NCI-H1417 treated with DMSO at 0.1 percent for 48 hours (cell line): Measurements from ENCODE around the gene APH1B.
A peak's percentile ranks its signal among the peaks of the same experiment; 100 is the strongest.
"Not testable (repeated sequence)": the region's sequence is repeated elsewhere in the genome, so short reads cannot be mapped to it uniquely, and the experiment has no call there.

ENCODE experiments used
- DNase-seq: peaks from one replicate; lab custom pipeline; 2025; lab: John Stamatoyannopoulos, UW

Gene APH1B

DNA sequence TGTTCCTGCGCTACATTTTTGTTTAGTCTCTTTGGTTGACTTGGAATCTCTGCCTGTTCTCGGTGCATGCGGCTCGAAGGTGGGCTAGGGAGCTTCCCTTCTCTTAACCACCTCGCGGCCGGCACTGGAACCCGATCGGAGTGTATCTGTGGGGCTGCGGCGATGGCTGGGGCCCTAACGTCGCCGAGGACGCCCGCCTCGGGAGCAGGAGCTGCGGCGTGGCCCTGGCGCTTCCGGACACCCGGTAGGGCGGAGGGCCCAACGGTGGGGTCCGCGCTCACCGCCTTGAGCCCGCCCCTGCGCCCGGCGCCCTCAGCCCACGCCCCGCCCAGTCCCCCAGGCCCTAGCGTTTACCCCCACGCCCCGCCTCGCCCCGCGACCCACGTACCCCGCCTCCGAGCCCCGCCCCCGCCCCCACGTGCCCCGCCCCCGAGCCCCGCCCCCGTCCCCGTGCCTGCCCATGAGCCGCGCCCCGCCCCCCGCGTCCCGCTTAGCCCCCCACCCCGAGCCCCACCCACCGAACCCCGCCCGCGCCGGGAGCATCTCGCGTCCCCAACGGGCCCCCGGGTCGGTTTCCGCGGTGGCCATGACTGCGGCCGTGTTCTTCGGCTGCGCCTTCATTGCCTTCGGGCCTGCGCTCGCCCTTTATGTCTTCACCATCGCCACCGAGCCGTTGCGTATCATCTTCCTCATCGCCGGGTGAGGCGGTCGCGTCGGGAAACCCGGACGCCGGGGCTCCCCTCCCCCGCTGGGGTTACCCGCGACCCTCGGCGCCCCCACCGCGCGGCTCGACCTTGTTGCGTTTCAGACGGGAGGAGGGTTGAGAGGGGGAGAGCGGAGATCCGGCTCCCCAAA is at the start of gene APH1B:
Gene APH1B, plus strand, starts transcription at position 568 of the 855 bp plus-strand sequence. Its CDS starts 19 bp downstream, at position 587.
- DNase-seq: peak; percentile 30

DNA sequence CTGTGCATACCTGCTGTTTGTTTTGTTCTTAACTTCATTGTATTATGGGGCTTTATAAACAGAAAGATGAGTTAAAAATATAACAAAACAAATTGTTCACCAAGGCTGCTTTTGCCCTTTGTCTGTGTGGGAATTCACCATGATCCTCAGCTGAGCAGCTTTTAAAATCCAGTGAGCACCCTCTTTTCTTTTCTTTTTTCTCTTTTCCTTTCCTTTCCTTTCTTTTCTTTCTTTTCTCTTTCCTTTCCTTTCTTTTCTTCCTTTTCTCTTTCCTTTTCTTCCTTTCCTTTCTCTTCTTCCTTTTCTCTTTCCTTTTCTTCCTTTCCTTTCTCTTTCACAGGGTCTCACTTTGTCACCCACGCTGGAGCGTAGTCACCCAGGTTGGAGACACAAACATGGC is 49.7 kb upstream of the APH1B start:
- no peak for DNase-seq

DNA sequence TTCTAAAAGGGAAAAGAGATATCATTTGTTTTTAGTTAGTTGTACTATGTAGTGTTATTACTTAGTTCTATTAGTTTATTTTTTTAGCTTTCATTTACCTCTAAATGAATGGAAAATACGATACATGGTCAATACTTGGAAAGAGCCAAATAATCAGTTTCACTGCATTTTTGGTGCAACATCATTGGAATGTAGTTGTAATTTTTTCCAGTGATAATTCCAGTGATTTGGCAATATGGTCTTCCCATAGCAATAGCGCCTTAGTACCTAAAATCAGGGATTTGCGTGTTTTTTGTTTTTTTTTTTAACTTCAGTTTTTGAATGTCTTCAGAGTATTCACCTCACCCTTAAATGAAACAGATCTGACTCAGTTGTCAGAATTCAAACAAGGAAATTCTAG is 46.2 kb upstream of the APH1B start:
- DNase-seq: no peak

DNA sequence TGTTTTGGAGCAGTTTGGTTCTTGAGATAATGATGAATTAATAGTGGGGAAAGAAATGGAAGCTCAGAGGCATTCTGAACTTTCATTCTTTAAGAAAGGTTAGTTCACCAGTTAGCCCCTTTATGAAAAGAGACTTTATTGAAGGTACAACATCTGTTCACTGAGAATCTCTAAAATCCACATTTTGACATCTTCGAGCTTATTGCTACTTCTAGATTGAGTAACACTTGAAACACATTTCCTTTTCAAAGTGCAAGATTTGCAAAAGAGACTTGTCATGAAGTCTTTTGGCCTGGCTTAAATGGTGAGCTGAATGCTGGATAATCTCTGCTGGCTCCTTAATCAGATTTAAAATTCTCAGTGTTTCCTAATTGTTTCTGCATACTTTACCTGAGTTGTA is 45.7 kb upstream of the APH1B start:
- no peak for DNase-seq

DNA sequence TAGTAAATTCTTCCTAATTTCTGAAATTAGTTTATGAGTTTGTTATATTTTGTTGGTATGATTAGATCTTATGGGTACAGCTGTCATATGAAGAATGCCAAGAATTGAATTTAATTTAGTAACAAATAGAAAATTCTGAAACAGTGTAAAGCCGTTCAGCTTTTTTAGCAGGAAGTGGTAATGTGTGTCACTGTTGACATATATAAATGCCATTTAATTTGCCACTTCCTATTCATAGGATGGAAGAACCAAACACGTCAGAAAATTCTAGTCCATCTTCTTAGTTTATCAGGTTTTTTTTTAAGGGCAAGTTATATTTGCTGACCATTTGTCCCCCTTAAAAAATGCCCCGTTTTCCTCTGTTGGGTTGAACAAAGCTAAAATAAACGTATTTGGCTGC is 45.0 kb upstream of the APH1B start:
- DNase-seq: no peak

DNA sequence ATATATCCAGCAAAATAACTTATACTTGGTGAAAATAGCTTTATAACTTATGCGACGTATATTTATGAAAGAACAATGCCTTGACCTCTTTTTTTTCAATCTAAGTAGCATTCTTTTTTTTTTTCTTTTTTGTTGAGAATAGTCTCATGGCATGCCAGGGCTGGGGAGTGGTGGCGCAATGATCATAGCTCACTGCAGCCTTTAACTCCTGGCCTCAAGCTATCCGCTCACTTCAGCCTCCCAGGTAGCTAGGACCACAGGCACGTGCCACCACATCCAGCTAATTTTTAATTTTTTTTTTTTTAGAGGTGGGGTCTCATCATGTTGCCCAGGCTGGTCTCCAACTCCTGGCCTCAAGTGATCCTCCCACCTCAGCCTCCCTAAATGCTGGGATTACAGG is 44.5 kb upstream of the APH1B start:
- DNase-seq: no peak

DNA sequence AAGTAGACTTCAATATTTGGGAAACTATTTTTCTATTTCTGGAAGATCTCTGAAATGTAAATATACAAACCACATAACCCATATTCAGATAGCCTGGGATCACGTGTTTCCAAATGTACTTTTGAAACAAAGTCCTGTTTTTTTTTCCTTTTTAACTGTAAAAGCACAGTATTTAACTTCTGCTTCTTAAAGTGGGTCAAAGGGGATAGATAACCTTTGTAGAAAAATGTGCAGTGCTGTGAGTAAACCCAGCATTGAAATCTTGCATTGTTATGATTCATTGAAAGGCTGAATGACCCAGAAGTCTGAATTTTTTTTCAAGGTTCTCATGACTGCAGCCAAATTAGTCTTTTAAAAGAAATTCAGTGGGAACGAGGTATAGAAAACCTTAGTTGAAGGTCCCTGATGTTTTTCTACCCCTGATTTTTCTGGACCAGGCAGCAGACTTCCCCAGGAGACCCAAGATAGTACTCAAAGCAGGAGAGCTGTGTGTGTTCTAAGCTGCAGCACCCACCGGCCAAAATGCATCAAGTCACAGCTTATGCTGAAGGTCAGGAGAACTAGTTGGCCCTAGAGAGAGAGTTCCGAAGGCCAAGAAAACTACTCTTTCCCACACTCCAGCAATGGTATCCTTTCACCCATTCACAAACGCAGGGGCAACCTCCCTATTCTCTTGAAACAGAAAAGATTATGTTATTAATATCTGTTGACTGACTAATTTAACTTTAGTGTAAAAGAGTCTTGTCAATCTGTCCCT is 43.6 kb upstream of the APH1B start:
- DNase-seq: no peak

DNA sequence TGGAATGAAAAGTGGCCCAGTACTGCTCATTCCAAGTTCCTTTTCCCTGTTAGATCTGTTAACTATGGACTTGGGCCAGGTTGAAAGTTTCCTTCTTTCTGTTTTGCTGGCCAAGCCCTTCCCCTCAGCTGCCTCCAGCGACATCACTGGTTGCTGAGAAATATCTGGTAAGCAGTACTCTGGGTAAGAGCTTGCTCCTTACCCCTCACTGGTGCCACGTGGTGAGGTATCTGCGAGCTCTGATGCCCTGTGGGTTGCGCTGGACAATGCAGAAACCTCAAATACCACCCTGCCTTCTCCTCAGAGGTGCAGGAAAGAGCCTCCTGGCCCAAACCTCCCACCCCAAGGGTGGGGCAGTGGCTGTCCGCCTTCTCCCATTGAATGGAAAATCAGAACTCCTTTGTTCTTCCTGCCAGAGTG is 42.9 kb upstream of the APH1B start:
- DNase-seq: no peak

DNA sequence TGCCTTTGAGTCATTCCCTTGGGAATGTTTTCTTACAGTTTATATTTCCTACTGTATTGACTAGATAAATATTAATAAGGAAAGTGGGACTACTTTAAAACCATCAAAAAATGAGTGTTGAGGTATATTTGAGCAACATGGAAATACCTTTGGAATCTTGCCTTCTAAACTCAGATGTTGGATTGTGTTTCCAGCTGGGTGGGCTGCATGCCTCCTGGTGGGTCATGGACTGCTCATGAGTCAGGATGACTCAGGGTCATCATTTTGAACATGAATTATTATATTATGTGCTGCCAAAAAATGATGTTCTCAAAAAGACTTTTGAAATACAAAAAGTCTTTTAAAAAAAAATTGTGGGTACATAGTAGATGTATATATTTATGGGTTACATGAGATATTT is 41.1 kb upstream of the APH1B start:
- DNase-seq: no peak

DNA sequence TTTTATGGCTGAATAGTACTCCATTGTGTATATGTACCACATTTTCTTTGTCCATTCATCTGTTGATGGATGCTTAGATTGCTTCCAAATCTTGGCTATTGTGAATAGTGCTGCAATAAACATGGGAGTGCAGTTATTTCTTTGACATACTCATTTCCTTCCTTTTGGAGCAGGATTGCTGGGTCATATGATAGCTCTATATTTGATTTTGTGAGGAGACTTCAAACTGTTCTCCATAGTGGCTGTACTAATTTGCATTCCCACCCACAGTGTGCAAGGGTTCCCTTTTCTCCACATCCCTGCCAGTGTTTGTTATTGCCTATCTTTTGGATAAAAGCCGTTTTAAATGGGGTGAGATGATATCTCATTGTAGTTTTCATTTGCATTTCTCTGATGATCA is 40.3 kb upstream of the APH1B start:
- not testable (repeated sequence) for DNase-seq

DNA sequence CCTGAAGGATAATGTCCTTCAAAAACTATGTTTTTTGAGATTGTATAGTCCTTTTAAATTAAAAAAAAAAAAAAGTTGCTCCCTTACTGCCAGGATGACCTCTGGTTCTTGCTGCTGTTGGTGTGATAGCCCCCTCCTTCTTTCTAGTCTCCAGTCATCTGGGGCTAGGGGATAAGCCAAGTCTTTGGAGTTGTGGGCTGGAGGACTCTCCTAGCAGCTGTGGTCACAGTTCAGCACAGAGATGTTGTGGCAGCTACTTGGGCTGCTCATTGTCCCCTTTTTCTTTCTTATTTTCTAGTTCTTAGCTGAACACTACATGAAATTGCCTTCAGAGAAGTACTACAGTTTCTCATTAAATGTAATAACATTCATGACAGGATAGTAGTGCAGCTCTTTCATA is 39.2 kb upstream of the APH1B start:
- no peak for DNase-seq

DNA sequence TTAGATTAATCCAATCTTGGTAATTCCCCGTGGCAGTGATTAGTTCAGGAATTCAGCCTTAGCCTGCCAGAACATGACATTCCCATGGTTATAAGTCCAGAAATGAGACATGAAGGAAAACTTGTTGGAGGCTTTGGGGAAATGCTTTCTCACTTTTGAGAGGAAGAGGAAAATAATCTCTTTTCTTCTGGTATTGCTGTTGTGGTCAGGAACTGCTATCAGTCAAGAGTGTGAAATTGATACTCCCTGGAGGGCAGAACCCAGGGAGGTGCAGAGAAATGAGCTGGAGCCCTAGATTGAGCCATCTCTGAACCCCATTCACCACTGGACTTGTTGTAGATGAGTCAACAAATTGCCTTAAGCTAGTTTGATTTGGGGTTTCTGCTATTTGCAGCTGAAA is 38.6 kb upstream of the APH1B start:
- DNase-seq: no peak

DNA sequence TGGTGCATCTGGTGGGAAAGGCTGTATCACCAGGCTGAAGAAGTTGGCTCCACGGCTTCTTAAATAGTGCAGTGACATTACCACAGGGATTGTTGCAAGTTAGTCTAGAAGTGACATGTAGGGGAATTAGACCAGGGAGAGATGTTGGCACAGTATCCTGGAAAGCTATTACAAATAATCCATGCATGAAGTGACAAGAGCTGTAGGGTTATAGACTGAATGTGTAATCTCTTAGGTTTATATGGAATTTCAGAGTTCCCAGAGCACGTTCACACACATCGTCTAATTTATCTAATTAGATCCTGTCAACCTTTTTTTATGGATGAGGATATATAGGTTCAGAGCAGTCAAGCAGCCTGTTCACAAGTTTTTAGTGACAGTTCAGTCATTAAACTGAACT is 37.3 kb upstream of the APH1B start:
- no peak for DNase-seq

DNA sequence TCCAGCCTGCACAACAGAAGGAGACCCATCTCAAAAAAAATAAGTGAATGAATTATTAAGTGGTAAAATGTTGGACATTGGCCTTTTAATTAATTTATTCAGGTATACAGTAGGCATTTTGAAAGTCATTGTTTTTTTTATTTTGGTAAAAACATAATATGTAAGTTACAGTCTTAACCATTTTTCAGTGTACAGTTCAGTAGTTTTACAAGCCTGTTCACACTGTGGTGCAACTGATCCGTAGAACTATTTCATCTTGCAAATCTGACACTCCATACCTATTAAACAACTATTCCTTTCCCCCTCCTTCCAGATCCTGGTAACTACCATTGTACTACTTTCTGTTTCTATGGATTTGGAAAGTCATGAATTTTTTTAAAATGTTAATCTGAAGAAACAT is 36.1 kb upstream of the APH1B start:
- DNase-seq: no peak

DNA sequence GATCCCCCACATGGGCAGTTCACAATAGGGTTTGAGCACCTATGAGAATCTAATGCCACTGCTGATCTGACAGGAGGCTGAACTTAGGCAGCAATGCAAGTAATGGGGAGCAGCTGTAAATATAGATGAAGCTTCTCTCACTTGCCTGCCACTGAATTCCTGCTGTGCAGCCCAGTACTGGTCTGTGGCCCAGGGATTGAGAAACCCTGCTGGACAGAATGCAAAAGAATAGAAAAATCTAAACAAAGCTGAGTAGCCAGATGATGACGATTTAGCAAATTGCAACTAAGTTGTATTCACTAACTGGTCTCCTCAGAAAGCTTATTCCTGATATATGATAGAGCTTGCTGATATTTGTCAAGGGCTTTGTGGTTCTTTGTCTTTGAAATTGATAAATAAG is 34.3 kb upstream of the APH1B start:
- DNase-seq: no peak

DNA sequence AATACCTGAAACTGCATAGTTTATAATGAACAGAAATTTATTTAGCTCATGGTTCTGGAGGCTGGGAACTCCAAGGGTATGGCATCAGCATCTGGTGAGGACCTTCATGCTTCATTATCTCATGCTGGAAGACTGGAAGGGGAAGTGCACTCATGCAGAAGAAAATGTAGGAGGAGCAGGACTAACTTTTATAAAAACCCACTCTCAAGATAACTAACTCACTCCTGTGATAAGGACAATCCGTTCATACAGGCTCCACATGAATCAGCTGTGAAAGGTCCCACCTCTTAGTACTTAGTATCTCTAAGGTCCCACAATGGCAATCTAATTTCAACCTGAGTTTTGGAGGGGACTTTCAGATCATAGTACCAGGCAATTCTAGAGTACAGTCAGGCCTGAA is 33.6 kb upstream of the APH1B start:
- DNase-seq: no peak

DNA sequence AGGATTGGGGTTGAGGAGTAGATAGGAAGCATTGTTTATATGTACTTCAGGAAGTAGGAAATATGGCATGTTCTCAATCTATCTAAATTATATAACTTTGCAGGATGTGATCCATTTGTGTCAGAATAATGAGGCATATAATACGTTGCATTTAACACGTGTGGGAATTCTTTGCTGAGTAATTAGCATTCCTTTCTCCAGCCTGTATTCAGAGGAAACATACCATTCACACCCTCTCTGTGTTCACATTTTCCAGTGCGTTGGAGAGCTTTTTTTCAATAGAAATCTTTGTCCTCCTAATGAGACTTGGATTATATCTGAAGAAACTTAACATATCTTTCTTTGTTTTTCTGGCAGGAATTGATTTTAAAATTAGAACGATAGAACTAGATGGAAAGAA is 33.0 kb upstream of the APH1B start:
- no peak for DNase-seq

DNA sequence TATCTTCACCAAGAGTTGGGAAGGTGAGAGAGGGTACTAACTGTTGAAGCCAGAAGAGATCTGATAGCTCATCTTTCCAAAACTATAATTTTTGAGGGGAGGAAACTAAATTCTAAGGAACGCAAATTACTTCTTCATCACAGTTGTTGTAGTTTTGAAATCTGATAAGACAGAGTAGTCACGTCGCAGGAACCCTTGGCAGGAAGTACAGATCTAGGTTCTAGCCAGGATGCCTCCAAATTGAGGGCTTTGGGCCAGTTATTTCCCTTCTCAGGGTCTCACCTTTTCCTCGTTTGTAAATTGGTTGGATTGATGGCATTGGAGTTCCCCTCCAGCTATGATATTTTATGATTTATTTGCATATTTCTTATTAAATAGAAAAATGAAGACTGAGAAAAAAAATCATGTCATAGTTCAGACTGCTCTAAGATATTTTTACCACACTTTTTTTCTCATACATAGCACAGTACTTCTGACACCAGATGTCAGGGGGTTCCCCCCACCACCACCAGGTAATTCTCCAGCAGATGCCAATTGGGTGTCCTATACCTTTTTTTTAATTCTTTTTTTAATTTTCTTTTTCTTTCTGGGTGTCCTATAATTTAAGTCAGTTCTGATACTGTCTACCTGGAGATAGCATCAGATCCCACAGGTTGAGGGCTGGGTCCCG is 32.3 kb upstream of the APH1B start:
- no peak for DNase-seq

DNA sequence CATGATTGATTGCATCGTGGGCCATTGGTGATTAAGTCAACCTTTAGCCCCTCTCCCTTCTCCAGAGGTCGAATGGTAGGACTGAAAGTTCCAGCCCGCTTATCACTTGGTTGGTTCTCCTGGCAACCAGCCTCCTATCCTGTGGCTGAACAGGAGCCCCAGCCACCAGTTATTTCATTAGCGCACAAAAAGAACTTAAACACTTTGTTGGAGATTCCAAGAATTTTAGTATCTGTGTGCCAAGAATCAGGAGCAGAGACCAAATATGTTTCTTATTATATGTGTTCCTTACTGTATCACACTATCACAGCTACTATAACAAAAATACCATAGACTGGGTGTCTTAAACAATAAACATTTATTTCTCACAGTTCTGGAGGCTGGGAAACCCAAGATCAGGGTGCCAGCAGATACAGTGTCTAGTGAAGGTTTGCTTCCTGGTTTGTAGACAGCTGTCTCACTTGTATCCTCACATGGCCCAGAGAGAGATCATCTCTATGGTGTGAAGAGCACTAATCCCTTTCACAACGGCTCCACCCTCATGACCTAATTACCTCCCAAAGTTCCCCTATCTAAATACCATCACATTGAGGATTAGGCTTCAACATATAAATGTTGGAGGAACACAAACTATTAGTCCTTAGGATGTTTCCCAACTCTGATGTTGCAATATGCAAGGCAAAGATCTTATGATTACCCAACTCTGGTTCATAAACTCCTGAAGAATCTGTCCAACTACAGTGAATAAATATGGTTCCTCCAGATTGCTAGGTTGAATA is 30.5 kb upstream of the APH1B start:
- DNase-seq: no peak

DNA sequence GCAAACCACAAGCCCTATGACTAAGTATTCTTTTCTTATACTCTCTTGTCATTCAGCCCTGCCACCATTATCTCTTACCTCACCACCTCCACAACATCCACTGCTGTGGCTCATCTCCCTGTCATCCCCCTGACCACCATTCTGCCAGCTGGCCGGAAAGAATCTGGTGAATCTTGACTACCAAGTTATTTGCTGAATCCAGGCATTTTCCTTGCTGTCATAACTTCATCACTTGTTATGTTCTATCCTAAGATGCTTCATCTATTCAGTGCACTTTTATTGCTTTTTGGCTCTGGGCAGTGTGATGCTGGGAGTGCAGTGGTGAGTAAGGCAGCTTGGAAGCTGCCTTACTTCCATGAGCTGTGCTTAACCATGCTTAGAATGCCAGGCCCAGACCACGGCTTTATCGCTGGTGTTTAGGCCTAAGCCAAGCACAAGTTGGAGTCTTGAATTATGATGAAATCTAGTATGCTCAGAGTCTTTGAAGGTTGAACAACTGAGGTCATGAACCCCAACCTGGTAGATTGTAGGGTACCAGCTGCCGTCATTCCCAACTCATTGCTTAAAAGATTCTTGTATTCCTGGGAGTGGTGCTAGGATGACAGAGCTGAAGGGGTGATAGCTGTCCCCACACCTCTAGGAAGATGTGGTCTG is 27.0 kb upstream of the APH1B start:
- no peak for DNase-seq

DNA sequence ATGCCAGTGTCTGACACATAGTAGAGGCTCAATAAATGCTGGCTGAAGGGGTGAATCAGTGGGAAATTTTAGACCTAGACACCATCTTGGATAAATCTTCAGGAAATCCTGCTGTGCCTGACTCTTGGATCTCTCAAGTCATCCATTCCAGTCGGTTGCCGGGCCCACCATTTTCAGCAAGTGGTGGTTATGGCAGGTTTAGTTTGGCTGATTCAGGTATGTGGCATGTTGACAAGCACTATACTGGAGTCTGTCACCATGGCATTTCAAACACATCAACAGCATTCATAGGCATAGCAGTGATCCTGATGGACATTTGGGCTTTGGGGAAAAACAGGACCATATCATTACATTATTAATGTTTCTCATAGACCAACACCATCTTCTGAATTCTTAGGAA is 25.7 kb upstream of the APH1B start:
- no peak for DNase-seq

DNA sequence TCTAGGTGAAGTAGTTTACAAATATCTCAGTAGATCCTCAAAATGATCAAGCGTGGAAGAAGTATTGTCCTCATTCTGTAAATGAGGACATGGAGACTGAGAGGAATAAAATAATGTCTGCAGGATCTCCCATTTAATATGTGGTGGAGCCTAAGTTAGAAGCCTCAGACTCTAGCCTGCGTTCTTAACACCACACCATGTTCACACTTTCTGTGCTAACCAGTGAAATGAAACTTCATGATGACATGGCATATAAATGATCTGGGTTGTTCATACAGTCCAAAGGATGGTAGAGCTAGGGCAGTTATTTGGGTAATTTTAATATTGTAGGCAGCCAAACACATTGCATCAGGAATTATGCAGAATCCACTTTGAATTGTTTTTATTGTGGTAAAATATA is 25.1 kb upstream of the APH1B start:
- no peak for DNase-seq
